HFF-Myc (cell line): ENCODE measurements around the gene ERCC6.

Source experiments
- DNase-seq: peaks from one replicate; pipeline ENCODE4 v3.0.0-alpha.2; 2011; ENCODE audit warnings: low read depth; ENCODE audit errors: extremely low read depth
- H3K4me3 ChIP-seq: replicated peaks from 2 replicates; pipeline ENCODE4 v1.5.1; 2011; ENCODE audit warnings: low read depth, mild to moderate bottlenecking, control low read depth, low read length
- CTCF ChIP-seq: IDR thresholded peaks from 2 replicates; pipeline ENCODE4 v1.5.1; 2012; ENCODE audit warnings: mild to moderate bottlenecking, low read depth, low read length, control low read depth; ENCODE audit errors: missing control alignments

The ERCC6 gene

DNA sequence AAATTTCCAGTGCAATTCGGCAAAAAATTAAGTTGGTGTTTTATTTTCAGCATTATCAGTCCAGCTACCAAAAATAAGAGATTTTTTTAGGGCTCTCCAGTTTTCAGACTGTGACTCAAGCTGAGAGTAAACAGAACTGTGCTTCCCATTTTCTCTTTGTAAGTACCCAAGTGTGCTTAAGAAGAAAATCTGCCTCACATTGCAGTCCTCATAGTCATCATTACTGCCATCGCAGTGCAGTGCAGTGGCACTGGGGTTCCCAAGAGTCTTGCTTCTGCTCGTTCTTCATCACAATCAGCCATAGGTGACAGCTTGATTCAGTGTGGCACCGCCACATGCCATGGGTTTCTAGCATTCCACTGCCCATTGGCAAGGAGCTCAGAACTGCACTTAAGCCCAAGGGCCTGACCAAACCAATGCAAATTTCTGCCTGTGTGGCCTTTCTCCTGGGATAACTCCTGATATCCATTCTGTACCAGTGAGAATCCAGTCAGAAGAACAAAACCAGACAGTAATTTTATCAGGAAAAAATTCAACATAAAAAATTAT, 25.6 kb upstream of the ERCC6 start:
- no peak for DNase-seq
- no peak overlapping the region for H3K4me3 ChIP-seq
- TF ChIP-seq CTCF, result no peak

GRCh38 chr10:49562893-49563292, 24.0 kb upstream of the ERCC6 start:
- DNase-seq, result no peak
- no peak overlapping the region for H3K4me3 ChIP-seq
- TF ChIP-seq CTCF, result no peak

DNA sequence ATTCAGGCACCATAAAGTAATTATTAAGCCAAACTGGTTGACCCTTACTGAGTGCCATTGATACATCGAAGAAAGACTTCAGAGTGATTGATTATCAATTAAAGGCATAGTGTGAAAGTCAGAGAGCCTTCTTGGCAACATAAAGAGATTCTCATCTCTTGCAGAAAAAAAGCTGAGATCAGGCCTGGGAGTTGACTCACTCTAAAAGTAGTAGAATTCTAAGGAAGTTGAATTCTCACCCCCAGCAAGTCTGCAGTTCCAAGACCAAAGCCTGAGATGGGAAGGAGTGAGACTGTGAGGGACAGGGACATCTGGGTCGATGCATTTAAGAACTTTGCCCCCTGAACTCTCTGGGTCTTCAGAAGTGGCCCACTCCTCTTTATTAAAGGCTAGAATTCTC, 21.6 kb upstream of the ERCC6 start:
- no peak for TF ChIP-seq CTCF
- no peak overlapping the region for H3K4me3 ChIP-seq
- DNase-seq, result no peak

GRCh38 chr10:49559476-49559875, 20.6 kb upstream of the ERCC6 start:
- no peak for DNase-seq
- TF ChIP-seq CTCF, result no peak
- no peak overlapping the region for H3K4me3 ChIP-seq

GRCh38 chr10:49558190-49558589, 19.3 kb upstream of the ERCC6 start:
- DNase-seq, result no peak
- H3K4me3 ChIP-seq, result no peak overlapping the region
- TF ChIP-seq CTCF, result no peak

- H3K4me3 ChIP-seq, result no peak overlapping the region
- no peak for TF ChIP-seq CTCF
- no peak for DNase-seq
These were observed 18.8 kb upstream of the ERCC6 start for GRCh38 chr10:49557681-49558080.

DNA sequence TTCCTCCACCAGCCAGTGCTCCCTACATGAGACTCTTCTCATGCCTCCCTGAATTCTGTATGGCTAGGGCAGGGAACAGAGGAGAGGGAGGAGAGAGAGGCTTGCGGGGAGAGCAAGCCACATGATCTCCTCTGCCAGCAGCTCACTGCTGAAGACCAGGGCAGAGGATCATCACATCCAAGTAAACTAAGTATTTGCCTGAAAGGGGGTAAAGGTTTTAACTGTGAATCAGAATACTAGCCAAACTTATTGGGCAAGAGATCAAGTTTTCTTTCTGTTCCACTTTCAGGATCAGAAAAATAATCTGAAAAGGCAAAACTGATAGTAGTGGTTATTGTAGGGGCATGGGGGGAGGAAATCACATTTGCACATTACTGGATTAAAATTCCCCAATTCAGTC, 17.8 kb upstream of the ERCC6 start:
- TF ChIP-seq CTCF, result no peak
- no peak for DNase-seq

More for the DNA sequence above, 17.8 kb upstream of the ERCC6 start:
- H3K4me3 ChIP-seq, result no peak overlapping the region
